NB4 (cell line): ENCODE measurements around the gene KCNK15.
"Not testable (repeated sequence)": the region's sequence is repeated elsewhere in the genome, so short reads cannot be mapped to it uniquely, and the experiment has no call there.

Experiments
- DNase-seq: peaks from one replicate; pipeline ENCODE4 v3.0.0; 2010; ENCODE audit warnings: low read depth
- H3K4me3 ChIP-seq: one replicate; pipeline ENCODE4 v1.5.1; 2011; ENCODE audit warnings: mild to moderate bottlenecking, low read depth, low read length, moderate library complexity
- MYC ChIP-seq: IDR thresholded peaks from 2 replicates; pipeline ENCODE4 v1.6.1; 2011; ENCODE audit warnings: low read depth, low read length
- POLR2A ChIP-seq: IDR thresholded peaks from 2 replicates; pipeline ENCODE4 v1.6.1; 2011; ENCODE audit warnings: mild to moderate bottlenecking; ENCODE audit not compliant: insufficient read length; ENCODE audit errors: extremely low read depth
- TF ChIP-seq, protein P1 (sequence below): IDR thresholded peaks from 2 replicates; pipeline ENCODE4 v1.6.1; 2011; ENCODE audit warnings: low read depth, low read length
- TF ChIP-seq, protein P2 (sequence below): IDR thresholded peaks from one replicate; pipeline ENCODE4 v1.5.1; 2012; ENCODE audit warnings: low read depth, low read length

Gene KCNK15

DNA sequence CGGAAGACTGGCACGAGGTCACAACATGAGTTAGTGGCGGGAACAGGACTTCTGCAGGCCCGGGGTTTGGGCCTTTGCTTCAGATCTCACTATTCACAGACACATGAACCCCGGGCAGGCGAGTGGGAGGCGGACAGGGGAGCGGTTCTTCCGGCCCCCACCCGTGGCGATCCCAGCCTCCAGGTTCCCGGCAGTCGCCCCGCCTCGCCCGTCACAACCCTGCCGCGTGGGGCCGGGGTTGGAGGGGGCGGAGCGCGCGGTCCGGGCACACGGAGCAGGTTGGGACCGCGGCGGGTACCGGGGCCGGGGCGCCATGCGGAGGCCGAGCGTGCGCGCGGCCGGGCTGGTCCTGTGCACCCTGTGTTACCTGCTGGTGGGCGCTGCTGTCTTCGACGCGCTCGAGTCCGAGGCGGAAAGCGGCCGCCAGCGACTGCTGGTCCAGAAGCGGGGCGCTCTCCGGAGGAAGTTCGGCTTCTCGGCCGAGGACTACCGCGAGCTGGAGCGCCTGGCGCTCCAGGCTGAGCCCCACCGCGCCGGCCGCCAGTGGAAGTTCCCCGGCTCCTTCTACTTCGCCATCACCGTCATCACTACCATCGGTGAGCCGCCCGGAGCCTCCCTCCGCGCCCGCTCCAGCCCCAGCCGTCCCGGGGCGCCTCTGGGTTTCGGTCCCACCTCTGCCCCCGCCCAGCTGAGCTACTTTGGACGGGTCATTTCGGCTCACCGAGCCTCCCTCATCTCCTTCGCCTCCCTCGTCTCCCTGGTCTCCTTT, at the start of gene KCNK15:
TSS of gene KCNK15 (plus strand) at position 268 of the 769 bp plus-strand sequence. CDS start at position 314, 46 bp downstream.
- DNase-seq, result no peak
- H3K4me3 ChIP-seq, result no peak within 1 kb of the TSS
- no peak for TF ChIP-seq POLR2A
- TF ChIP-seq MYC, result no peak
- TF ChIP-seq, protein P1, sequence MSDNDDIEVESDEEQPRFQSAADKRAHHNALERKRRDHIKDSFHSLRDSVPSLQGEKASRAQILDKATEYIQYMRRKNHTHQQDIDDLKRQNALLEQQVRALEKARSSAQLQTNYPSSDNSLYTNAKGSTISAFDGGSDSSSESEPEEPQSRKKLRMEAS, result no peak
- TF ChIP-seq, protein P2, sequence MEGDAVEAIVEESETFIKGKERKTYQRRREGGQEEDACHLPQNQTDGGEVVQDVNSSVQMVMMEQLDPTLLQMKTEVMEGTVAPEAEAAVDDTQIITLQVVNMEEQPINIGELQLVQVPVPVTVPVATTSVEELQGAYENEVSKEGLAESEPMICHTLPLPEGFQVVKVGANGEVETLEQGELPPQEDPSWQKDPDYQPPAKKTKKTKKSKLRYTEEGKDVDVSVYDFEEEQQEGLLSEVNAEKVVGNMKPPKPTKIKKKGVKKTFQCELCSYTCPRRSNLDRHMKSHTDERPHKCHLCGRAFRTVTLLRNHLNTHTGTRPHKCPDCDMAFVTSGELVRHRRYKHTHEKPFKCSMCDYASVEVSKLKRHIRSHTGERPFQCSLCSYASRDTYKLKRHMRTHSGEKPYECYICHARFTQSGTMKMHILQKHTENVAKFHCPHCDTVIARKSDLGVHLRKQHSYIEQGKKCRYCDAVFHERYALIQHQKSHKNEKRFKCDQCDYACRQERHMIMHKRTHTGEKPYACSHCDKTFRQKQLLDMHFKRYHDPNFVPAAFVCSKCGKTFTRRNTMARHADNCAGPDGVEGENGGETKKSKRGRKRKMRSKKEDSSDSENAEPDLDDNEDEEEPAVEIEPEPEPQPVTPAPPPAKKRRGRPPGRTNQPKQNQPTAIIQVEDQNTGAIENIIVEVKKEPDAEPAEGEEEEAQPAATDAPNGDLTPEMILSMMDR, result no peak

DNA sequence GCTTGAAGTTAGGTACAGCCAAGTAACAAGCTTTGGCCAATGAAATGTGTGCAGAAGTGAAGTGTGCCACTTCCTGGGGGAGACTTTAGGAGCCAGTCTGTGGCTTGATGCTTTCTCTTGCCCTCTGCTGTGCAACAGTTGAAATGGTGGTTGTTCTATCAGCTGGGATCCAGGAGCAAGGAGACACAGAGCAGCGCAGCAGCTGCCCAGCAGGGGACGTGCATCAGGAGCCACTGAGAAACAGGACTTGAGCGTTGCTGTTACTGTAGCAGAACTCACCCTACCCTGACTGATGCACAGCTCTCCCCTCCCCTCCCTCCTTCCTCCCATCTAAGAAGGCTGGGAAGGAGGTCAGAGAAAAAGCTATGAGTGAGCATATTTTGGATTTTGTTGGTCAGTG, 49.4 kb upstream of the KCNK15 start:
- DNase-seq, result peak; percentile 33
- TF ChIP-seq, protein P2, result peak; percentile 19
- TF ChIP-seq, protein P1, result no peak
- H3K4me3 ChIP-seq, result no peak overlapping the region

DNA sequence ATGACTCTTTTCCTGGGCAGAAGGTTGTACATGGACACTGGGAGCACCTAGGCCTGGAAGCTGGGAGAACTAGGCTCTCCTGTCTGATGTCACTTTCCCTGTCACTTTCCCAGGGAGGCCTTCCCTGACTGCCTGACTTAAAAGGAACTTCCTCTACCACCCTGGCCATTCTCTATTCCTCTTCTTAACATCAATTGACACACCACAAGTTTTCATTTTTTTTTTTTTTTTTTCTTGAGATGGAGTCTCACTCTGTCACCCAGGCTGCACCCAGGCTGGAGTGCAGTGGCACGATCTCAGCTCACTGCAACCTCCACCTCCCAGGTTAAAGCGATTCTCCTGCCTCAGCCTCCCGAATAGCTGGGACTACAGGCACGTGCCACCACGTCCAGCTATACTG, 48.6 kb upstream of the KCNK15 start:
- DNase-seq, H3K4me3 ChIP-seq: not testable (repeated sequence)

DNA sequence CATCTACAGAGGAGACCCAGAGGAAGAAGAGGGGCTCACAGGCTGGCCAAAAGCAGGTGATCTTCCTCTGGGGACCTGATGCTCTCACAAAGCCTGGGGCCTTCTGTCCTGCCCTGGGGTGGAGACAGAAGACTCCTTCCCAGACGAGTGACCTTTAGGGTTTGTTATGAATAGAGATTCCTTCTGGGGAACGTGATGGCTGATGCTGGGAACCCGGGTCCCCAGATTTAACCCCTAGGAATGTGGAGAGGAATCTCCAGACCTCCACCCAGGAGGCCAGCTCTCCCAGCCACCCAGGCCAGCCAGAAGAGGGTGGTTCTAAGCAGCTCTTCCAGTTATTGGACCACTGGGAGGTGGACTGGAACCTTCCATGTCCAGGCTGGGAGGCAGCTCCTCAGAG, 47.3 kb upstream of the KCNK15 start:
- H3K4me3 ChIP-seq, result no peak overlapping the region
- TF ChIP-seq POLR2A, result no peak
- TF ChIP-seq MYC, result no peak
- TF ChIP-seq, protein P2, result no peak
- TF ChIP-seq, protein P1, result no peak
- DNase-seq, result no peak

DNA sequence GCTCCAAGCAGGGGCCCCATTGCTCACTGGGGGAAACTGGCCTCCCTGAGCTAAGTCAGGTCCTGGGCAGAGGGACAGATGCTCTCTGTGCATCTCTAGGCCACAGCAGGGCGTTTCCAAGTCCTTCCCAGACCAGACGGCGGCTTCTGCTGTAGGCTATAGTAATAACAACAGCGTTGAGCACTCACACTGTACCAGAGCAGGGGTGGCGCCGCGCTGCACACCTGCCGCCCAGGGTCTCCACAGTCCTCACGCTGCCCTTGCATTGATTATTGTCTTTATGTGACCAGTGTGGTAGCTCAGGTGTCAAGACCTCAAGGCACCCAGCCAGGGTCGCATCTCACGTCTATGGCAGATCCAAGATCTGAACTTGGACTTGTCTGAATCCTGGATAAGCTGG, 45.4 kb upstream of the KCNK15 start:
- no peak for DNase-seq
- TF ChIP-seq, protein P2, result no peak
- TF ChIP-seq MYC, result no peak
- TF ChIP-seq, protein P1, result no peak
- no peak for TF ChIP-seq POLR2A
- no peak overlapping the region for H3K4me3 ChIP-seq

DNA sequence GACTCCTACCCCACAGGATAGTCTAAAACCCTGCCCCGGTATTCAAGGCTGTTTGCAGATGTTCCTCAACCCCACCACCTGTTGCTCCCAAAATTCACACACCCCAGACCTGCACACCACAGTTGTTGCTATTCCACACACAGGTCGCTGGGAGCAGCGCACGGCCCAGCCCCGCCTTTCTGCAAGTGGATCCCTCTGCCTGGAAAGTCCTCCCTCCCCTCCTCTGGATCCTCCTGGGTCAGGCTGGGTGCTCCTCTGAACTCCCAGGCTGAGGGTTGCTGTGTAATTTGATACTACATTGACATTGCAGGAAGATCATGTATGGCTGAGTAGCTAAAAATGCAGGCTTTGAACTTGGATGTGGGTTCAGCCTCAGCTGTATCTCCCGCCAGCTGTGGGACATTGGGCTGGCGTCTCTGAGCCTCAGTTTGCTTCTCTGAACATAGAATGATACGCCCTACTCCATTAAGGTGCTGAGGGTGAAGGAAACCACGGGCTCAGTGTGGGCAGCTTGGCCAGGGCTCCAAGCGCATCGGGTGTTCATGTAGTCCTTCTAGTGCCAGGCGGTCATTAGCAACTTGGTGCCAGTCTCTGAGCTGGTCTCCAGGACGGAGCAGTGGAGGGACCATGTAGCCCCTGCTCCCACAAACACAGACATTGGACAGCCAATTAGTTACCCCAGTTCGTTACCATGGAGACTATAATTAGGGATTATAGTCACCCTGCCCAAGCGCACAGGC, 44.4 kb upstream of the KCNK15 start:
- TF ChIP-seq MYC (no peak), POLR2A (no peak)
- TF ChIP-seq, protein P2, result no peak
- TF ChIP-seq, protein P1, result no peak
- H3K4me3 ChIP-seq, result no peak overlapping the region
- DNase-seq, result no peak
